Neural cell (in vitro differentiated cells): Measurements from ENCODE around the gene CSK. TPM values are rescaled to one million over a fixed set of nuclear protein-coding genes. Genes with fewer than 3 reads are reported as not detected.

Experiments used
- H2AFZ ChIP-seq: fragments of 200-600, 300-800 bp; sonication (generic), shearing (Covaris generic); 2 replicates; pipeline ENCODE4 v1.6.0; 2014; ENCODE audit warnings: low read depth, mild to moderate bottlenecking, antibody characterized with exemption, low read length, moderate library complexity
- H3F3A ChIP-seq: fragments of 200-600 bp; shearing (Covaris generic); 2 replicates; pipeline ENCODE4 v1.6.1; 2016; ENCODE audit warnings: mild to moderate bottlenecking, moderate library complexity, mixed read lengths, antibody characterized with exemption, low read length; ENCODE audit not compliant: insufficient read depth, poor library complexity, severe bottlenecking
- H3K27ac ChIP-seq: fragments of 200-600, 300-800 bp; sonication (generic), shearing (Covaris generic); 2 replicates; pipeline ENCODE4 v1.5.1; 2014; ENCODE audit warnings: mild to moderate bottlenecking, low read length, moderate library complexity
- H3K27me3 ChIP-seq: fragments of 300-800, 200-600 bp; sonication (generic), shearing (Covaris generic); 2 replicates; pipeline ENCODE4 v1.6.0; 2014; ENCODE audit warnings: mild to moderate bottlenecking, low read depth, low read length, moderate library complexity; ENCODE audit not compliant: insufficient read depth
- H3K36me3 ChIP-seq: fragments of 300-800, 200-600 bp; sonication (generic), shearing (Covaris generic); 2 replicates; pipeline ENCODE4 v1.5.1; 2014; ENCODE audit warnings: mild to moderate bottlenecking, antibody characterized with exemption, low read length, moderate library complexity; ENCODE audit not compliant: insufficient read depth
- H3K4me2 ChIP-seq: fragments of 300-800, 200-600 bp; sonication (generic), shearing (Covaris generic); 2 replicates; pipeline ENCODE4 v1.6.0; 2014; ENCODE audit warnings: mild to moderate bottlenecking, low read length
- H3K4me3 ChIP-seq: fragments of 300-800, 200-600 bp; sonication (generic), shearing (Covaris generic); 2 replicates; pipeline ENCODE4 v1.5.1; 2014; ENCODE audit warnings: mild to moderate bottlenecking, low read length, moderate library complexity
- H3K79me2 ChIP-seq: fragments of 200-600 bp; shearing (Covaris generic); replicated peaks from 2 replicates; pipeline ENCODE4 v1.6.0; 2014; ENCODE audit warnings: mild to moderate bottlenecking, low read length, moderate library complexity; ENCODE audit not compliant: insufficient read depth
- H3K9ac ChIP-seq: fragments of 300-800, 200-600 bp; sonication (generic), shearing (Covaris generic); 2 replicates; pipeline ENCODE4 v1.6.1; 2016; ENCODE audit warnings: mild to moderate bottlenecking, low read length, mixed read lengths
- H3K9me2 ChIP-seq: fragments of 200-600 bp; shearing (Covaris generic); 2 replicates; pipeline ENCODE4 v1.6.1; 2016; ENCODE audit warnings: mild to moderate bottlenecking, low read length, mixed read lengths; ENCODE audit not compliant: insufficient read depth
- H3K9me3 ChIP-seq: fragments of 200-600, 300-800 bp; sonication (generic), shearing (Covaris generic); 2 replicates; pipeline ENCODE4 v1.6.1; 2016; ENCODE audit warnings: mild to moderate bottlenecking, mixed run types, low read length, moderate library complexity, mixed read lengths
- H4K20me1 ChIP-seq: fragments of 200-600 bp; shearing (Covaris generic); 2 replicates; pipeline ENCODE4 v1.6.1; 2016; ENCODE audit warnings: mild to moderate bottlenecking, mixed run types; ENCODE audit not compliant: insufficient read depth
- EZH2 ChIP-seq: fragments of 200-600, 300-800 bp; shearing (Covaris generic), sonication (generic); IDR thresholded peaks from 2 replicates; pipeline ENCODE4 v1.6.1; 2014; ENCODE audit warnings: antibody characterized with exemption, low read length, borderline replicate concordance, mild to moderate bottlenecking; ENCODE audit not compliant: insufficient read depth, poor library complexity, severe bottlenecking
- MXI1 ChIP-seq: fragments of 450-650 bp; conservative IDR thresholded peaks from 2 replicates; pipeline ENCODE4 v1.6.1; 2014; ENCODE audit warnings: antibody characterized with exemption, mild to moderate bottlenecking; ENCODE audit not compliant: poor library complexity, severe bottlenecking
- POLR2AphosphoS5 ChIP-seq: IDR thresholded peaks from 2 replicates; pipeline ENCODE4 v1.6.1; 2012
- RAD21 ChIP-seq: fragments of 450-650 bp; conservative IDR thresholded peaks from 2 replicates; pipeline ENCODE4 v1.6.1; 2014; ENCODE audit warnings: antibody characterized with exemption, mild to moderate bottlenecking, moderate library complexity
- SMC3 ChIP-seq: fragments of 450-650 bp; conservative IDR thresholded peaks from 2 replicates; pipeline ENCODE4 v1.6.1; 2014; ENCODE audit warnings: antibody characterized with exemption, mild to moderate bottlenecking, moderate library complexity; ENCODE audit not compliant: poor library complexity
- TAF1 ChIP-seq: IDR thresholded peaks from 2 replicates; pipeline ENCODE4 v1.6.1; 2012; ENCODE audit warnings: low read depth
- polyA plus RNA-seq: library from polyadenylated mRNA; depleted of rRNA; stranded (reverse); fragments of >200 nt; gene quantifications from 2 replicates; pipeline ENCODE4 v1.2.3, GENCODE V29; 2014
- TF ChIP-seq, protein P1 (sequence below): IDR thresholded peaks from 2 replicates; pipeline ENCODE4 v1.6.1; 2012; ENCODE audit warnings: borderline replicate concordance
- TF ChIP-seq, protein P2 (sequence below): fragments of 450-650 bp; IDR thresholded peaks from 2 replicates; pipeline ENCODE4 v1.5.1; 2014; ENCODE audit warnings: antibody characterized with exemption, mild to moderate bottlenecking, moderate library complexity; ENCODE audit not compliant: poor library complexity, severe bottlenecking

The CSK gene
- polyA plus RNA-seq, 1 donor from 2014 or later: 45.5 TPM

- Histone ChIP-seq H3K27ac (no peak overlapping the region), H3F3A (no peaks in the 10 kb centered on the region), H3K36me3 (no peaks in the 10 kb centered on the region), H3K9ac (no peak overlapping the region), H3K9me3 (no peaks in the 10 kb centered on the region), H4K20me1 (peaks cover 5% of the 10 kb centered on the region), H3K4me3 (no peak overlapping the region), H3K4me2 (no peak overlapping the region), H2AFZ (no peak overlapping the region), H3K27me3 (no peaks in the 10 kb centered on the region), H3K79me2 (peaks cover 53% of the 10 kb centered on the region), H3K9me2 (no peaks in the 10 kb centered on the region)
- TF ChIP-seq MXI1: no peak
- TF ChIP-seq, protein P1, sequence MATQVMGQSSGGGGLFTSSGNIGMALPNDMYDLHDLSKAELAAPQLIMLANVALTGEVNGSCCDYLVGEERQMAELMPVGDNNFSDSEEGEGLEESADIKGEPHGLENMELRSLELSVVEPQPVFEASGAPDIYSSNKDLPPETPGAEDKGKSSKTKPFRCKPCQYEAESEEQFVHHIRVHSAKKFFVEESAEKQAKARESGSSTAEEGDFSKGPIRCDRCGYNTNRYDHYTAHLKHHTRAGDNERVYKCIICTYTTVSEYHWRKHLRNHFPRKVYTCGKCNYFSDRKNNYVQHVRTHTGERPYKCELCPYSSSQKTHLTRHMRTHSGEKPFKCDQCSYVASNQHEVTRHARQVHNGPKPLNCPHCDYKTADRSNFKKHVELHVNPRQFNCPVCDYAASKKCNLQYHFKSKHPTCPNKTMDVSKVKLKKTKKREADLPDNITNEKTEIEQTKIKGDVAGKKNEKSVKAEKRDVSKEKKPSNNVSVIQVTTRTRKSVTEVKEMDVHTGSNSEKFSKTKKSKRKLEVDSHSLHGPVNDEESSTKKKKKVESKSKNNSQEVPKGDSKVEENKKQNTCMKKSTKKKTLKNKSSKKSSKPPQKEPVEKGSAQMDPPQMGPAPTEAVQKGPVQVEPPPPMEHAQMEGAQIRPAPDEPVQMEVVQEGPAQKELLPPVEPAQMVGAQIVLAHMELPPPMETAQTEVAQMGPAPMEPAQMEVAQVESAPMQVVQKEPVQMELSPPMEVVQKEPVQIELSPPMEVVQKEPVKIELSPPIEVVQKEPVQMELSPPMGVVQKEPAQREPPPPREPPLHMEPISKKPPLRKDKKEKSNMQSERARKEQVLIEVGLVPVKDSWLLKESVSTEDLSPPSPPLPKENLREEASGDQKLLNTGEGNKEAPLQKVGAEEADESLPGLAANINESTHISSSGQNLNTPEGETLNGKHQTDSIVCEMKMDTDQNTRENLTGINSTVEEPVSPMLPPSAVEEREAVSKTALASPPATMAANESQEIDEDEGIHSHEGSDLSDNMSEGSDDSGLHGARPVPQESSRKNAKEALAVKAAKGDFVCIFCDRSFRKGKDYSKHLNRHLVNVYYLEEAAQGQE: no peak
- no peak for TF ChIP-seq TAF1
- TF ChIP-seq, protein P2, sequence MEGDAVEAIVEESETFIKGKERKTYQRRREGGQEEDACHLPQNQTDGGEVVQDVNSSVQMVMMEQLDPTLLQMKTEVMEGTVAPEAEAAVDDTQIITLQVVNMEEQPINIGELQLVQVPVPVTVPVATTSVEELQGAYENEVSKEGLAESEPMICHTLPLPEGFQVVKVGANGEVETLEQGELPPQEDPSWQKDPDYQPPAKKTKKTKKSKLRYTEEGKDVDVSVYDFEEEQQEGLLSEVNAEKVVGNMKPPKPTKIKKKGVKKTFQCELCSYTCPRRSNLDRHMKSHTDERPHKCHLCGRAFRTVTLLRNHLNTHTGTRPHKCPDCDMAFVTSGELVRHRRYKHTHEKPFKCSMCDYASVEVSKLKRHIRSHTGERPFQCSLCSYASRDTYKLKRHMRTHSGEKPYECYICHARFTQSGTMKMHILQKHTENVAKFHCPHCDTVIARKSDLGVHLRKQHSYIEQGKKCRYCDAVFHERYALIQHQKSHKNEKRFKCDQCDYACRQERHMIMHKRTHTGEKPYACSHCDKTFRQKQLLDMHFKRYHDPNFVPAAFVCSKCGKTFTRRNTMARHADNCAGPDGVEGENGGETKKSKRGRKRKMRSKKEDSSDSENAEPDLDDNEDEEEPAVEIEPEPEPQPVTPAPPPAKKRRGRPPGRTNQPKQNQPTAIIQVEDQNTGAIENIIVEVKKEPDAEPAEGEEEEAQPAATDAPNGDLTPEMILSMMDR: no peak
- TF ChIP-seq POLR2AphosphoS5: no peak
- TF ChIP-seq RAD21: no peak
- TF ChIP-seq SMC3: no peak
- no peak for TF ChIP-seq EZH2
Observed at GRCh38 chr15:74788042-74788682, 6.3 kb downstream of the CSK start.

GRCh38 chr15:74788683-74789151 lies 6.8 kb downstream of the CSK start:
- H3K9me3 ChIP-seq: no peaks in the 10 kb centered on the region
- H2AFZ ChIP-seq: no peak overlapping the region
- H3K4me3 ChIP-seq: no peak overlapping the region
- no peaks in the 10 kb centered on the region for H3K36me3 ChIP-seq
- no peaks in the 10 kb centered on the region for H3F3A ChIP-seq
- H4K20me1 ChIP-seq: peaks cover 3% of the 10 kb centered on the region
- TF ChIP-seq POLR2AphosphoS5: no peak
- TF ChIP-seq SMC3: no peak
- TF ChIP-seq, protein P1: no peak
- TF ChIP-seq RAD21: no peak
- TF ChIP-seq MXI1: no peak
- TF ChIP-seq TAF1: no peak
- TF ChIP-seq, protein P2: no peak
- no peak overlapping the region for H3K27ac ChIP-seq
- no peaks in the 10 kb centered on the region for H3K27me3 ChIP-seq
- no peak overlapping the region for H3K4me2 ChIP-seq
- H3K79me2 ChIP-seq: peaks cover 47% of the 10 kb centered on the region
- no peaks in the 10 kb centered on the region for H3K9me2 ChIP-seq
- no peak overlapping the region for H3K9ac ChIP-seq
